PFSK-1 (cell line): ENCODE results near the gene INPP4B.

ENCODE experiments used
- POLR2AphosphoS5 ChIP-seq: IDR thresholded peaks from 2 replicates; pipeline ENCODE4 v1.6.1; 2012; ENCODE audit warnings: low read depth, mild to moderate bottlenecking, control low read depth, low read length, moderate library complexity
- REST ChIP-seq, 2 experiments: IDR thresholded peaks; 2 replicates each; pipeline versions ENCODE4 v1.6.1 to v1.8.0; 2011 to 2012; ENCODE audit warnings: low read depth in 2 of 2, low read length in 2 of 2, control low read depth in 1 of 2, inconsistent platforms in 1 of 2, mild to moderate bottlenecking in 1 of 2, moderate library complexity in 1 of 2; ENCODE audit not compliant: insufficient read depth in 1 of 2
- TAF1 ChIP-seq: IDR thresholded peaks from 2 replicates; pipeline ENCODE4 v1.6.1; 2012; ENCODE audit warnings: low read length, control low read depth, borderline replicate concordance; ENCODE audit not compliant: insufficient read depth

GRCh38 chr4:142248946-142249345, 597.2 kb downstream of the INPP4B start:
- TF ChIP-seq POLR2AphosphoS5 (no peak), TAF1 (no peak), REST (IDR thresholded peaks at IDR 0.05; ENCODE audit: insufficient read depth in 1 of 2, low read depth in 2 of 2, low read length in 2 of 2) (no peak)
